Chondrocyte (in vitro differentiated cells): ENCODE results near the gene IQCK. TPM values are rescaled to one million over a fixed set of nuclear protein-coding genes. Genes with fewer than 3 reads are reported as not detected.

Source experiments
- DNase-seq: peaks from one replicate; pipeline ENCODE4 v3.0.0; 2021; ENCODE audit warnings: mixed read lengths, low spot score
- H3K27ac Mint-ChIP-seq: one replicate; pipeline ENCODE4 v1.8.0; 2021; ENCODE audit warnings: mild to moderate bottlenecking, moderate library complexity, mixed read lengths; ENCODE audit not compliant: unreplicated experiment
- H3K27me3 Mint-ChIP-seq: 2 replicates; pipeline ENCODE4 v1.8.0; 2021; ENCODE audit warnings: low read depth, mixed read lengths
- H3K36me3 Mint-ChIP-seq: 2 replicates; pipeline ENCODE4 v1.8.0; 2021; ENCODE audit warnings: low read depth, mixed read lengths
- H3K4me1 Mint-ChIP-seq: 2 replicates; pipeline ENCODE4 v1.8.0; 2021; ENCODE audit warnings: low read depth, mild to moderate bottlenecking, mixed read lengths
- H3K4me3 Mint-ChIP-seq: one replicate; pipeline ENCODE4 v1.8.0; 2021; ENCODE audit warnings: mild to moderate bottlenecking, moderate library complexity, mixed read lengths; ENCODE audit not compliant: unreplicated experiment
- H3K9me3 Mint-ChIP-seq: 2 replicates; pipeline ENCODE4 v1.8.0; 2021; ENCODE audit warnings: low read depth, mixed read lengths
- CTCF ChIP-seq: fragments of 200-600 bp; sonication (generic); IDR thresholded peaks from 2 replicates; pipeline ENCODE4 v1.5.0; 2021; ENCODE audit warnings: antibody characterized with exemption, mild to moderate bottlenecking, moderate library complexity
- total RNA-seq: library from RNA; stranded (reverse); gene quantifications from 3 replicates; pipeline ENCODE4 v1.2.1, GENCODE V29; 2021

IQCK gene
- total RNA-seq, 1 donor from 2014 or later, result 3.8 TPM

DNA sequence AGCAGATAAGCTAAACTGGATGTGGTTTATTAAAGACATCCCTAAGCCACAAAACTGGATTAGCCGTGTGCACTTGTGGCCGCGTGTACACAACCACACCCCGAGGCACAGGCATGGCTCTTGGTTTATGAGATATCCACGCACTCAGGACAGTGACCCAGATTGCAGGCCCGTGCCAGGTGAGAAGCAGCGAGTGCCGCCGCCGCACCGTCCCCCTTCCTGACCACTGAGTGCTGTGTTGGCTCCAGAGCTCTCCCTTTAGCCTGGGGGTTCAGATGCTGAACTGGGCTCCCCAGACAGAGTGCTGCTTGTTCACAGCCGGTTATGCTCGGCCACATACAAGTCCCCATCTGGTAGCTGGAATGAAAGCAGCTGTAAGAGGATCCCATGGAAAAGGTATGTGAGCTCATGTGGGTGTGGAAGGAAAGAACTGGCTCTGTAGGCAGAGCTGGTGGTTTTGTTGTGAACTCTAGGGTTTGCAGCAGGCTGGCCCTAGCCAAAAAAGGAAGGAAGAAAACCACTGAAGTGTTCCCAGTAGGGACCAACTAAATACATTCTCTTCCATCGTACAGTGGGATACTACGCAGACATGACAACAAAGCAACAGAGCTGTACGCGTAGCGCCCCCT lies 29.6 kb upstream of the IQCK start:
- H3K4me1 Mint-ChIP-seq, result peaks cover 12% of the 10 kb centered on the region
- H3K36me3 Mint-ChIP-seq, result peaks cover 39% of the 10 kb centered on the region
- H3K27me3 Mint-ChIP-seq, result no peaks in the 10 kb centered on the region
- no peak overlapping the region for H3K27ac Mint-ChIP-seq
- TF ChIP-seq CTCF, result no peak
- peak; percentile 65 for DNase-seq
- H3K4me3 Mint-ChIP-seq, result no peak overlapping the region
- peaks cover 5% of the 10 kb centered on the region for H3K9me3 Mint-ChIP-seq

DNA sequence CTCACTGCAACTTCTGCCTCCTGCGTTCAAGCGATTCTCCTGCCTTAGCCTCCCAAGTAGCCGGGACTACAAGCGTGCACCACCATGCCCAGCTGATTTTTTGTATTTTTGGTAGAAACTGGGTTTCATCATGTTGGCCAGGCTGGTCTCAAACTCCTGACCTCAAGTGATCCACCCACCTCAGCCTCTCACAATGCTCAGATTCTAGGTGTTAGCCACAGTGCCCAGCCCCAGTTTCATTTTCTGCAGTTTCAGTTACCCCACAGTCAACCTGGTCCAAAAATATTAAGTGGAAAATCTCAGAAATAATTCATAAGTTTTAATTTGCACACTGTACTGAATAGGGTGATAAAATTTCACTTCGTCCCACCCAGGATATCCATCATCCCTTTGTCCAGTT lies 28.7 kb upstream of the IQCK start:
- Mint-ChIP-seq H3K36me3 (peaks cover 34% of the 10 kb centered on the region), H3K4me3 (no peak overlapping the region), H3K9me3 (peaks cover 2% of the 10 kb centered on the region), H3K27me3 (no peaks in the 10 kb centered on the region), H3K4me1 (peaks cover 12% of the 10 kb centered on the region), H3K27ac (no peak overlapping the region)
- DNase-seq, result no peak
- no peak for TF ChIP-seq CTCF

GRCh38 chr16:19690196-19690595 lies 27.9 kb upstream of the IQCK start:
- Mint-ChIP-seq H3K4me1 (peaks cover 12% of the 10 kb centered on the region), H3K27ac (no peak overlapping the region)

GRCh38 chr16:19691161-19691711 lies 26.8 kb upstream of the IQCK start:
- H3K27ac Mint-ChIP-seq, result peak overlapping the region; percentile 68

More at GRCh38 chr16:19690196-19690595, 27.9 kb upstream of the IQCK start:
- no peak for DNase-seq
- TF ChIP-seq CTCF, result no peak
- no peak overlapping the region for H3K4me3 Mint-ChIP-seq
- H3K36me3 Mint-ChIP-seq, result peaks cover 28% of the 10 kb centered on the region
- H3K27me3 Mint-ChIP-seq, result no peaks in the 10 kb centered on the region
- H3K9me3 Mint-ChIP-seq, result no peaks in the 10 kb centered on the region

GRCh38 chr16:19694989-19695388 lies 23.1 kb upstream of the IQCK start:
- no peak overlapping the region for H3K4me3 Mint-ChIP-seq
- no peak overlapping the region for H3K27ac Mint-ChIP-seq
- no peak for TF ChIP-seq CTCF
- H3K9me3 Mint-ChIP-seq, result no peaks in the 10 kb centered on the region
- H3K36me3 Mint-ChIP-seq, result peaks cover 14% of the 10 kb centered on the region
- DNase-seq, result no peak
- H3K27me3 Mint-ChIP-seq, result no peaks in the 10 kb centered on the region
- H3K4me1 Mint-ChIP-seq, result peaks cover 35% of the 10 kb centered on the region

More at GRCh38 chr16:19691161-19691711, 26.8 kb upstream of the IQCK start:
- Mint-ChIP-seq H3K4me3 (no peak overlapping the region), H3K36me3 (peaks cover 21% of the 10 kb centered on the region), H3K4me1 (peaks cover 16% of the 10 kb centered on the region), H3K27me3 (no peaks in the 10 kb centered on the region), H3K9me3 (no peaks in the 10 kb centered on the region)
- no peak for TF ChIP-seq CTCF
- DNase-seq, result no peak
